CD4-positive, alpha-beta T cell treated with Interleukin-12 subunit alpha and Interleukin-12 subunit beta, for 1 hour (primary cell): ENCODE results near the gene ALDOA.

Source experiments
- DNase-seq: peaks from one replicate; pipeline ENCODE4 v3.0.0-alpha.2; 2020

ALDOA gene

GRCh38 chr16:30070490-30070889, 4.9 kb downstream of the ALDOA start:
- DNase-seq: no peak

- DNase-seq: peak; percentile 89
These were observed 10.1 kb downstream of the ALDOA start, which contains the start of gene PPP4C for GRCh38 chr16:30075503-30076275. PPP4C (plus strand) TSS chr16:30075994; CDS start chr16:30076378, 384 bp downstream.

GRCh38 chr16:30076276-30076791, 10.8 kb downstream of the ALDOA start:
- DNase-seq: peak; percentile 23

GRCh38 chr16:30077656-30078055, 12.1 kb downstream of the ALDOA start:
- DNase-seq: no peak

- no peak for DNase-seq
These were observed 13.2 kb downstream of the ALDOA start for GRCh38 chr16:30078744-30079143.

- DNase-seq: no peak
These were observed 13.9 kb downstream of the ALDOA start for GRCh38 chr16:30079480-30079879.

- no peak for DNase-seq
These were observed 17.1 kb downstream of the ALDOA start for GRCh38 chr16:30082545-30083090.

GRCh38 chr16:30083216-30084055, 17.9 kb downstream of the ALDOA start:
- DNase-seq: no peak

- no peak for DNase-seq
These were observed 18.7 kb downstream of the ALDOA start for GRCh38 chr16:30084096-30084815.

- no peak for DNase-seq
These were observed 19.2 kb downstream of the ALDOA start for GRCh38 chr16:30084816-30085159.

- DNase-seq: no peak
These were observed 19.7 kb downstream of the ALDOA start for GRCh38 chr16:30085247-30085646.

GRCh38 chr16:30085820-30086219, 20.3 kb downstream of the ALDOA start:
- no peak for DNase-seq

- DNase-seq: no peak
These were observed 21.0 kb downstream of the ALDOA start for GRCh38 chr16:30086291-30087140.

GRCh38 chr16:30087181-30087898, 21.8 kb downstream of the ALDOA start:
- DNase-seq: peak; percentile 14

GRCh38 chr16:30088237-30088831, 22.8 kb downstream of the ALDOA start:
- no peak for DNase-seq

- DNase-seq: no peak
These were observed 23.5 kb downstream of the ALDOA start for GRCh38 chr16:30088832-30089624.

- no peak for DNase-seq
These were observed 25.2 kb downstream of the ALDOA start for GRCh38 chr16:30090610-30091331.

- DNase-seq: peak; percentile 94
These were observed 26.2 kb downstream of the ALDOA start, which contains the start of gene TBX6 for GRCh38 chr16:30091474-30092372. TBX6 (minus strand) TSS chr16:30091924; CDS start chr16:30091193, 731 bp downstream.
